HAP-1 (cell line): Measurements from ENCODE around the gene SRSF11.

Experiments
- DNase-seq, 2 experiments: peaks; one replicate each; pipeline ENCODE4 v3.0.0-alpha.2; 2016 to 2020; ENCODE audit warnings: low spot score in 2 of 2
- H3K27me3 ChIP-seq: fragments of 250-450 bp; sonication (Bioruptor Pico); 2 replicates; pipeline ENCODE4 v1.5.1; 2020; ENCODE audit warnings: low read depth, mild to moderate bottlenecking, moderate library complexity
- H3K36me3 ChIP-seq: fragments of 250-450 bp; sonication (Bioruptor Pico); replicated peaks from 2 replicates; pipeline ENCODE4 v1.5.1; 2020; ENCODE audit warnings: mild to moderate bottlenecking
- H3K4me1 ChIP-seq: fragments of 250-450 bp; sonication (Bioruptor Pico); 2 replicates; pipeline ENCODE4 v1.5.1; 2020; ENCODE audit warnings: mild to moderate bottlenecking
- H3K4me3 ChIP-seq: fragments of 250-450 bp; sonication (Bioruptor Pico); 2 replicates; pipeline ENCODE4 v1.5.1; 2020; ENCODE audit warnings: mild to moderate bottlenecking, moderate library complexity
- H3K9me3 ChIP-seq: fragments of 250-450 bp; sonication (Bioruptor Pico); 2 replicates; pipeline ENCODE4 v1.5.1; 2020; ENCODE audit warnings: mild to moderate bottlenecking, moderate library complexity
- in situ Hi-C: fragments of 300-500 bp; cut with MboI; formaldehyde crosslinking; loops from 3 replicates; pipeline ENCODE4 v1.14.3; 2020; ENCODE audit warnings: low sequenced_read_pairs, inconsistent platforms, mixed read lengths

Gene SRSF11

GRCh38 chr1:70239940-70240339 lies 18.8 kb downstream of the SRSF11 start:
- peaks cover 94% of the 10 kb centered on the region for H3K36me3 ChIP-seq
- no peaks in the 10 kb centered on the region; the same call in 1 of the 2 replicates for H3K4me1 ChIP-seq
- no peaks in the 10 kb centered on the region for H3K27me3 ChIP-seq
- no peak for DNase-seq
- no peaks in the 10 kb centered on the region for H3K9me3 ChIP-seq
- in situ Hi-C loops, result no loop called here
- no peak overlapping the region for H3K4me3 ChIP-seq

DNA sequence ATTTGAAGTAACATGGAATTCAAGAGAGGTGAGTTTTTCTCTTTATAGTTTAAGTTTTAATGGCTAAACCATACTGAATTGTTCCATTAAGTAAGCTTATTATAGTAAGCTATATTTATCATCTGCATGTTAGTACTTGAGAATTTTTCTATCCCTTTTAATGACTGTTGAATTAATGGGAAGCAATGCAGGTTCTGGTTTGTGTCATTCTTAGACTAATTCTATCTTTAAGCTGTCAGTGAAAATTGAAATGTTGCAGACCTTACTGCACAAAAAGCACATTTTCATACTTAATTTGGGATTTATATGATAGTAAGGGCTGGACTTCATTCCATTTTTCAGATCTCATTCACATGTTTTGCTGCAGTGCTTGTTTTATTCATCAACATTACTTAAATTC lies 25.9 kb downstream of the SRSF11 start:
- in situ Hi-C loops, result no loop called here
- H3K4me3 ChIP-seq, result no peak overlapping the region
- no peaks in the 10 kb centered on the region for H3K9me3 ChIP-seq
- H3K4me1 ChIP-seq, result peaks cover 14% of the 10 kb centered on the region
- H3K36me3 ChIP-seq, result peaks cover 95% of the 10 kb centered on the region
- DNase-seq, result no peak
- no peaks in the 10 kb centered on the region for H3K27me3 ChIP-seq

DNA sequence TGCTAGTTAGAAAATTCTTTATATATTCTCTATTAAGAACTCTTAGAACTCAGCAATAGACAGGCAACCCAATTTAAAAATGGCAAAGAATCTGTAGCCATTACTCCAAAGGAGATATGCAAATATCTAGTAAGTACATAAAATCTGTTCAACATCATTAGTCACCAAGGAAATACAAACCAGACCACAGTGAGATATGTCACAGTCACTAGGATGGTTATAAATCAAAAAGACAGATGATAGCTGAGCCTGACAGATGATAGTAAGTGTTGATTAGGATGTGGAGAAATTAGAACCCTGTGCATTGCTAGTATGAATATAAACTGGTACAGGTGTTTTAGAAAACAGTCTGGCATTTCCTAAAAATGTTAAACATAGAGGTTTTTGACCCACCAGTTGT lies 26.6 kb downstream of the SRSF11 start:
- no peaks in the 10 kb centered on the region for H3K27me3 ChIP-seq
- no peak overlapping the region for H3K4me3 ChIP-seq
- in situ Hi-C loops, result no loop called here
- H3K9me3 ChIP-seq, result no peaks in the 10 kb centered on the region
- DNase-seq, result no peak
- peaks cover 14% of the 10 kb centered on the region for H3K4me1 ChIP-seq
- peaks cover 94% of the 10 kb centered on the region for H3K36me3 ChIP-seq

- Histone ChIP-seq H3K27me3 (no peaks in the 10 kb centered on the region), H3K4me3 (no peak overlapping the region), H3K36me3 (peaks cover 89% of the 10 kb centered on the region), H3K4me1 (peaks cover 14% of the 10 kb centered on the region), H3K9me3 (no peaks in the 10 kb centered on the region)
- in situ Hi-C loops, result no loop called here
- DNase-seq, result no peak
Measured at GRCh38 chr1:70248729-70249128, 27.5 kb downstream of the SRSF11 start.

- DNase-seq, result no peak
- Histone ChIP-seq H3K36me3 (peaks cover 13% of the 10 kb centered on the region), H3K4me3 (no peak overlapping the region), H3K27me3 (no peaks in the 10 kb centered on the region), H3K9me3 (no peaks in the 10 kb centered on the region), H3K4me1 (peaks cover under 1% of the 10 kb centered on the region)
- in situ Hi-C loops, result loop anchor here (25.0 kb wide), 1 partner anchor 806 kb away; no protein-coding TSS in a partner anchor
Measured at GRCh38 chr1:70256664-70257063, 35.5 kb downstream of the SRSF11 start.

- no peaks in the 10 kb centered on the region for H3K4me1 ChIP-seq
- no peak overlapping the region for H3K4me3 ChIP-seq
- DNase-seq, result no peak
- in situ Hi-C loops, result loop anchor here (25.0 kb wide), 1 partner anchor 797 kb away; no protein-coding TSS in a partner anchor
- peaks cover 7% of the 10 kb centered on the region for H3K36me3 ChIP-seq
- no peaks in the 10 kb centered on the region for H3K9me3 ChIP-seq
- H3K27me3 ChIP-seq, result no peaks in the 10 kb centered on the region
Measured at GRCh38 chr1:70264839-70265238, 43.7 kb downstream of the SRSF11 start.

DNA sequence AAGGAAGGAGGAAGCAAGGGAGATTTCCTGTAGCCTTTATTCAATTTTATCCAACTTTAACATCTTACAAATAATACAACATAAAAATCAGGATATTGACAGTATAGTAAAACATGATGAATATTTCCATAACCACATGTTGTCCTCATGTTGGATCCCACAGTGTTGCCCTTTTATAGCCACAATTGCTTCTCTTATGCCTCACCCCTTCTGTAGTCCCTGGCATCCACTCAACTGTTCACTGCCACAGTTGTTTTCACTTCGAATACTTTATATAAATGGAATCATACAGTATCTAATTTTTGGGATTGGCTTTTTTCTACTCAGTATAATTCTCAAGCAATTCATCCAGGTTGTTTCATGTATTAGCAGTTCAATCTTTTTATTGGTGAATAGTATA lies 44.8 kb downstream of the SRSF11 start:
- no peaks in the 10 kb centered on the region for H3K27me3 ChIP-seq
- H3K9me3 ChIP-seq, result no peaks in the 10 kb centered on the region
- H3K36me3 ChIP-seq, result peaks cover 9% of the 10 kb centered on the region
- no peaks in the 10 kb centered on the region for H3K4me1 ChIP-seq
- in situ Hi-C loops, result loop anchor here (25.0 kb wide), 1 partner anchor 796 kb away; no protein-coding TSS in a partner anchor
- no peak overlapping the region for H3K4me3 ChIP-seq
- no peak for DNase-seq

- H3K9me3 ChIP-seq, result no peaks in the 10 kb centered on the region
- peaks cover 9% of the 10 kb centered on the region; the same call in 1 of the 2 replicates for H3K36me3 ChIP-seq
- H3K4me1 ChIP-seq, result peaks cover 7% of the 10 kb centered on the region
- no peaks in the 10 kb centered on the region for H3K27me3 ChIP-seq
- H3K4me3 ChIP-seq, result no peak overlapping the region
- no peak for DNase-seq
- in situ Hi-C loops, result no loop called here
Measured at GRCh38 chr1:70277875-70278274, 56.7 kb downstream of the SRSF11 start.

DNA sequence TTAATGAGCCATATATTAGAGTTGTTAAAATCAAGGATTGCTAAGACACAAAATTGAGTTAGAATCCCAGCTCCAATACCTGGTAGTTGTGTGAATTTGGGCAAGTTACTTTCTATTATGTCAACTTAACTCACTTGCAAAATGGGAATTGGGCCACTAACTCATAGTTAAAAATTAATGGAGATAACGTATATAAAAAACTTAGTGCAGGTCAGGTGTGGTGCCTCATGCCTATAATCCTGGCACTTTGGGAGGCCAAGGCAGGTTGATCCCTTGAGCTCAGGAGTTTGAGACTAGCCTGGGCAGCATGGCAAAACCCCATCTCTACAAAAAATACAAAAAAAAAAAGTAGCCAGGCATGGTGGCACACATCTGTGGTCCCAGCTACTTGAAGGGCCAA lies 57.5 kb downstream of the SRSF11 start:
- in situ Hi-C loops, result no loop called here
- H3K4me3 ChIP-seq, result no peak overlapping the region
- H3K27me3 ChIP-seq, result no peaks in the 10 kb centered on the region
- peaks cover 9% of the 10 kb centered on the region; the same call in 1 of the 2 replicates for H3K36me3 ChIP-seq
- no peaks in the 10 kb centered on the region for H3K9me3 ChIP-seq
- DNase-seq, result no peak
- H3K4me1 ChIP-seq, result peaks cover 7% of the 10 kb centered on the region

DNA sequence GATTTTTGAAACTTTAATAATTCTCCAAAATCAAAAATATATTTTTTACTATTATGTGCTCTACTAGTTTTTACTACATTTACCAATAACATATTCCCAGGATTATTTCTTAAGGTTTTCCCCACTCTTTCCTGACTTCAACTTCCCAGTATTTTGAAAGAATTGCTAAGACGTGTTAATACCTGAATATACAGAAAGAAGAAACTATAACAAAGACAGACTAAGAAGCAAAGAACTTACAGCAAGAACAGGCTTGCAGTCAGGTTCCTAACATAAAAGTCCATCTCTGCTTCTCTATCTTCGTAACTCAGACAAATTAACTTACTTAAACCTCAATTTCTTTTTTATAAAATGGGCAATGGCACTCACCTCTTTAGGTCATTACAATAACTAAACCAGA lies 63.2 kb downstream of the SRSF11 start:
- H3K9me3 ChIP-seq, result no peaks in the 10 kb centered on the region
- peaks cover 4% of the 10 kb centered on the region for H3K4me1 ChIP-seq
- in situ Hi-C loops, result no loop called here
- peaks cover 4% of the 10 kb centered on the region for H3K36me3 ChIP-seq
- H3K27me3 ChIP-seq, result no peaks in the 10 kb centered on the region
- no peak for DNase-seq
- H3K4me3 ChIP-seq, result no peak overlapping the region

DNA sequence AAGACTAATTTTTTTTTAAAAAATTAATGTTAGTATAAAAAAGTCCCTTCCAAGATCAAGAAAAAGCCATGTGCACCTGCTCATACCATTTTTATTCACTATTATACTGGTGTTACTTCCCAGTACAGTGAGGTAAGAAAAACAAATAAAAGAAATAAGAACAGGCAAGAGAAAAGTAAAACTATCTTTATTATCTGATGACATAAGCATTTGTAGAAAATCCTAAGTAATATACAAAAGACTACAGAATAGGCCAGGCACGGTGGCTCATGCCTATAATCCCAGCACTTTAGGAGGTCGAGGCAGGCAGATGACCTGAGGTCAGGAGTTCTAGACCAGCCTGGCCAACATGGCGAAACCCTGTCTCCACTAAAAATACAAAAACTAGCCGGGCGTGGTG lies 65.3 kb downstream of the SRSF11 start:
- in situ Hi-C loops, result no loop called here
- no peaks in the 10 kb centered on the region for H3K27me3 ChIP-seq
- H3K4me1 ChIP-seq, result peaks cover 12% of the 10 kb centered on the region

GRCh38 chr1:70288166-70288565 lies 67.0 kb downstream of the SRSF11 start:
- no peak for DNase-seq
- in situ Hi-C loops, result no loop called here
- Histone ChIP-seq H3K4me1 (peaks cover 8% of the 10 kb centered on the region), H3K4me3 (no peak overlapping the region), H3K9me3 (no peaks in the 10 kb centered on the region), H3K36me3 (peaks cover 14% of the 10 kb centered on the region), H3K27me3 (no peaks in the 10 kb centered on the region)

More for the DNA sequence above, 65.3 kb downstream of the SRSF11 start:
- Histone ChIP-seq H3K9me3 (no peaks in the 10 kb centered on the region), H3K4me3 (no peak overlapping the region), H3K36me3 (peaks cover 8% of the 10 kb centered on the region)
- no peak for DNase-seq

GRCh38 chr1:70290218-70290617 lies 69.0 kb downstream of the SRSF11 start:
- Histone ChIP-seq H3K36me3 (peaks cover 18% of the 10 kb centered on the region), H3K9me3 (no peaks in the 10 kb centered on the region), H3K4me1 (peaks cover 8% of the 10 kb centered on the region), H3K27me3 (no peaks in the 10 kb centered on the region), H3K4me3 (no peak overlapping the region)
- in situ Hi-C loops, result no loop called here
- DNase-seq, result peak in 1 of 2 experiments; percentile 32

GRCh38 chr1:70293186-70293843 lies 72.1 kb downstream of the SRSF11 start:
- H3K36me3 ChIP-seq, result peaks cover 18% of the 10 kb centered on the region
- H3K4me3 ChIP-seq, result no peak overlapping the region
- H3K4me1 ChIP-seq, result peaks cover 8% of the 10 kb centered on the region
- in situ Hi-C loops, result no loop called here
- H3K27me3 ChIP-seq, result no peaks in the 10 kb centered on the region
- H3K9me3 ChIP-seq, result no peaks in the 10 kb centered on the region
- no peak for DNase-seq

- no peak overlapping the region for H3K4me3 ChIP-seq
- no peaks in the 10 kb centered on the region for H3K4me1 ChIP-seq
- peaks cover 18% of the 10 kb centered on the region for H3K36me3 ChIP-seq
- no peaks in the 10 kb centered on the region for H3K27me3 ChIP-seq
- DNase-seq, result no peak
- H3K9me3 ChIP-seq, result no peaks in the 10 kb centered on the region
- in situ Hi-C loops, result no loop called here
Measured at GRCh38 chr1:70295749-70296148, 74.6 kb downstream of the SRSF11 start.
